Esophagus (tissue), 2 donors: ENCODE measurements around the gene BPIFB4. TPM values are rescaled to one million over a fixed set of nuclear protein-coding genes. Genes with fewer than 3 reads are reported as not detected.

Experiments
- H3K27ac ChIP-seq, 2 donors: one replicate each; pipeline ENCODE4 v1.5.1; 2013; ENCODE audit warnings: low read depth in 2 of 2, mild to moderate bottlenecking in 2 of 2, inconsistent platforms in 1 of 2, low read length in 1 of 2, moderate library complexity in 1 of 2
- H3K27me3 ChIP-seq, 2 donors: one replicate each; pipeline ENCODE4 v1.6.1; 2013; ENCODE audit warnings: low read length in 2 of 2, control low read depth in 1 of 2, mild to moderate bottlenecking in 1 of 2; ENCODE audit not compliant: insufficient read depth in 2 of 2, control insufficient read depth in 1 of 2
- H3K36me3 ChIP-seq, 2 donors: one replicate each; pipeline ENCODE4 v1.6.1; 2013; ENCODE audit warnings: low read length in 1 of 2; ENCODE audit not compliant: control insufficient read depth in 2 of 2, insufficient read depth in 2 of 2
- H3K4me1 ChIP-seq, 2 donors: one replicate each; pipeline ENCODE4 v1.6.1; 2013; ENCODE audit warnings: low read length in 1 of 2; ENCODE audit not compliant: control insufficient read depth in 2 of 2, insufficient read depth in 2 of 2
- H3K4me3 ChIP-seq, 2 donors: one replicate each; pipeline ENCODE4 v1.5.1; 2013; ENCODE audit warnings: low read length in 2 of 2, mild to moderate bottlenecking in 2 of 2, low read depth in 1 of 2, moderate library complexity in 1 of 2
- H3K9me3 ChIP-seq, 2 donors: one replicate each; pipeline ENCODE4 v1.6.1; 2013; ENCODE audit warnings: mild to moderate bottlenecking in 2 of 2, low read depth in 1 of 2, low read length in 1 of 2, moderate library complexity in 1 of 2; ENCODE audit not compliant: control insufficient read depth in 2 of 2, insufficient read depth in 1 of 2
- WGBS, 2 donors: extraction: QIAGEN DNeasy Blood & Tissue Kit; methylation state at CpG; one replicate each; pipeline ENCODE4 v1.1.7; 2013; 5-methylcytosine and 5-hydroxymethylcytosine counted together
- polyA plus RNA-seq, 2 donors: library from polyadenylated mRNA; stranded (reverse); fragments of 200-250 nt; gene quantifications; one replicate each; pipeline ENCODE4 v1.2.3, GENCODE V29; 2013
- donor health status: healthy with polysubstance abuse.
- donor health status: Bipolar disorder and iron deficiency.

BPIFB4 gene
- polyA plus RNA-seq, 2 donors, result not detected

GRCh38 chr20:33081411-33082154, 2.1 kb downstream of the BPIFB4 start:
- peaks cover 0 to 2% of the 10 kb centered on the region in 2 donors for H3K27me3 ChIP-seq
- WGBS, 2 donors, result 73 to 75% methylated on average over 7 of the region's 7 CpGs
- no peak overlapping the region for H3K4me3 ChIP-seq
- no peak overlapping the region for H3K27ac ChIP-seq
- no peaks in the 10 kb centered on the region for H3K36me3 ChIP-seq
- H3K9me3 ChIP-seq, result peaks cover 0 to 2% of the 10 kb centered on the region in 2 donors
- peaks cover 0 to 3% of the 10 kb centered on the region in 2 donors for H3K4me1 ChIP-seq

- WGBS, 2 donors, result 46 to 49% methylated on average over 6 of the region's 6 CpGs
- no peak overlapping the region for H3K27ac ChIP-seq
- H3K4me3 ChIP-seq, result no peak overlapping the region
- H3K4me1 ChIP-seq, result peaks cover 0 to 3% of the 10 kb centered on the region in 2 donors
- no peaks in the 10 kb centered on the region for H3K9me3 ChIP-seq
- H3K36me3 ChIP-seq, result no peaks in the 10 kb centered on the region
- peaks cover 0 to 2% of the 10 kb centered on the region in 2 donors for H3K27me3 ChIP-seq
Observed at GRCh38 chr20:33082546-33082945, 3.1 kb downstream of the BPIFB4 start.

DNA sequence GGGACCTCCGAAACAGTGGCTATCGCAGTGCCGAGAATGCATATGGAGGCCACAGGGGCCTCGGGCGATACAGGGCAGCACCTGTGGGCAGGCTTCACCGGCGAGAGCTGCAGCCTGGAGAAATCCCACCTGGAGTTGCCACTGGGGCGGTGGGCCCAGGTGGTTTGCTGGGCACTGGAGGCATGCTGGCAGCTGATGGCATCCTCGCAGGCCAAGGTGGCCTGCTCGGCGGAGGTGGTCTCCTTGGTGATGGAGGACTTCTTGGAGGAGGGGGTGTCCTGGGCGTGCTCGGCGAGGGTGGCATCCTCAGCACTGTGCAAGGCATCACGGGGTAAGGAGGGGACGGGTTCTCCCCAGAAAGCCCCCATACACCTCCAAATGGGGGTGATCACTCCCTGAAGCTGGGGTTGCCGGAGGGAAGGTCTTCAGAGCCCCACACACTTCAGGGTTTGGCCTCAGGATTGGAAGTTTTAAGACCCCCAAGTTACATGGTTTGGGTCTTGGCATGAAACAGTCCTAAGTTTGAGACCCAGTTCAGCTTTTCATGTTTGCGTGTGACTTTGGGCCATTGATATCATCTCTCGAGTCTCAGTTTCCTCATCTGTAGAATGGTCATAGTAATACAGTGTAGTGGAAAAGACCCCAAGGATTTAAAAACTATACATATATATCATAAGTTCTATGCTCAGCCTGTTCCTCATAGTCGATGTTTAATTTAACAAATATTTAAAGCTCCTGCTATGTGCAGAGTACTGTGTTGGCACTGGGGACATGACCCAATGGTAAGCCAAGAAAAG, 4.3 kb downstream of the BPIFB4 start:
- Histone ChIP-seq H3K27ac (no peak overlapping the region), H3K4me1 (peaks cover 0 to 3% of the 10 kb centered on the region in 2 donors)
- WGBS, 2 donors, result 86 to 92% methylated on average over 20 of the region's 20 CpGs

GRCh38 chr20:33084722-33085121, 5.3 kb downstream of the BPIFB4 start:
- Histone ChIP-seq H3K4me3 (no peak overlapping the region), H3K27ac (no peak overlapping the region), H3K27me3 (peaks cover 0 to 2% of the 10 kb centered on the region in 2 donors), H3K4me1 (peaks cover 0 to 3% of the 10 kb centered on the region in 2 donors), H3K9me3 (no peaks in the 10 kb centered on the region), H3K36me3 (no peaks in the 10 kb centered on the region)
- WGBS, 2 donors, result 87 to 91% methylated on average over 15 of the region's 15 CpGs

More for the DNA sequence above, 4.3 kb downstream of the BPIFB4 start:
- Histone ChIP-seq H3K36me3 (no peaks in the 10 kb centered on the region), H3K9me3 (no peaks in the 10 kb centered on the region), H3K27me3 (peaks cover 0 to 2% of the 10 kb centered on the region in 2 donors), H3K4me3 (no peak overlapping the region)

GRCh38 chr20:33086052-33086722, 6.7 kb downstream of the BPIFB4 start:
- WGBS, 2 donors, result 80 to 81% methylated on average over 14 of the region's 14 CpGs
- Histone ChIP-seq H3K4me3 (no peak overlapping the region), H3K27ac (no peak overlapping the region), H3K4me1 (peaks cover 0 to 3% of the 10 kb centered on the region in 2 donors), H3K9me3 (no peaks in the 10 kb centered on the region), H3K36me3 (no peaks in the 10 kb centered on the region), H3K27me3 (peaks cover 0 to 2% of the 10 kb centered on the region in 2 donors)

GRCh38 chr20:33091147-33091546, 11.7 kb downstream of the BPIFB4 start:
- 69 to 78% methylated on average over 3 of the region's 3 CpGs for WGBS, 2 donors
- no peaks in the 10 kb centered on the region for H3K4me1 ChIP-seq
- H3K36me3 ChIP-seq, result no peaks in the 10 kb centered on the region
- H3K9me3 ChIP-seq, result no peaks in the 10 kb centered on the region
- H3K4me3 ChIP-seq, result no peak overlapping the region
- H3K27ac ChIP-seq, result no peak overlapping the region
- H3K27me3 ChIP-seq, result no peaks in the 10 kb centered on the region

- Histone ChIP-seq H3K27ac (no peak overlapping the region), H3K27me3 (no peaks in the 10 kb centered on the region), H3K36me3 (no peaks in the 10 kb centered on the region), H3K9me3 (no peaks in the 10 kb centered on the region), H3K4me3 (no peak overlapping the region), H3K4me1 (no peaks in the 10 kb centered on the region)
- 85 to 91% methylated on average over 3 of the region's 3 CpGs for WGBS, 2 donors
Observed at GRCh38 chr20:33091693-33092092, 12.2 kb downstream of the BPIFB4 start.

DNA sequence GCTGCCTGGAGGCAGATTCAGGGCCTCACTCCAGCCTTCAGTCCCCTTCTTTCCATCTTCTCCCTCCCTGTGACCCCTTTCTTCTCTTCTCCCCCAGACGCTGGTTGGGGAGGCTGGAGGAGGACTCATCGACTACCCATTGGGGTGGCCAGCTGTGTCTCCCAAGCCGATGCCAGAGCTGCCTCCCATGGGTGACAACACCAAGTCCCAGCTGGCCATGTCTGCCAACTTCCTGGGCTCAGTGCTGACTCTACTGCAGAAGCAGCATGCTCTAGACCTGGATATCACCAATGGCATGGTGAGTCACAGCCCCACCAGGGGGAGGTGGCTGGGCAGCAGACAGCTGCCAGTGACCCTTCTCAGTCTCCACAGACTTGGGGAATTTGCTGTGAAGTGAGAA, 12.9 kb downstream of the BPIFB4 start:
- no peaks in the 10 kb centered on the region for H3K36me3 ChIP-seq
- H3K27ac ChIP-seq, result no peak overlapping the region
- H3K9me3 ChIP-seq, result no peaks in the 10 kb centered on the region
- H3K4me1 ChIP-seq, result no peaks in the 10 kb centered on the region
- WGBS, 2 donors, result 77 to 80% methylated on average over 3 of the region's 3 CpGs
- no peak overlapping the region for H3K4me3 ChIP-seq
- H3K27me3 ChIP-seq, result no peaks in the 10 kb centered on the region

DNA sequence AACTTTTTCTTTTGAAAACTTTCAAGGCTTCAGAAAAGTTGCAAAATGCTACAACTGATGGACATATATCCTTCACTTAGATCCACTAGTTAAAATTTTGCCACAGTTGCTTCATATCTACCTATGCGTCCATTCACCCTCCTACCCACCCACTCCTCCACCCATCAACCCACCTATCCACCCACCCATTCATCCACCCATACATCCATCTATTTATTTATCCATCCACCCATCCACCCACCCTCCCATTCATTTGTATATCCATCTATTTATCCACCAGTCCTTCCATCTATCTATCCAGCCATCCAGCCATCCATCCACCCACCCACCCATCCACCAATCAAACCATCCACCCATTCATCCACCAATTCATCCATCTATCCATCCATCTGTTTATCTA, 13.6 kb downstream of the BPIFB4 start:
- Histone ChIP-seq H3K27ac (no peak overlapping the region), H3K36me3 (no peaks in the 10 kb centered on the region), H3K9me3 (no peaks in the 10 kb centered on the region), H3K4me3 (no peak overlapping the region), H3K27me3 (no peaks in the 10 kb centered on the region), H3K4me1 (no peaks in the 10 kb centered on the region)
- 70 to 85% methylated on average over 1 of the region's 1 CpG for WGBS, 2 donors
